Suprapubic skin (tissue), 4 donors: ENCODE measurements around the gene NAXD. TPM values are rescaled to one million over a fixed set of nuclear protein-coding genes. Genes with fewer than 3 reads are reported as not detected.
"Not testable (repeated sequence)": the region's sequence is repeated elsewhere in the genome, so short reads cannot be mapped to it uniquely, and the experiment has no call there.

ENCODE experiments used
- DNase-seq, 2 donors: peaks; one replicate each; pipeline ENCODE4 v3.0.0-alpha.2; 2019; ENCODE audit warnings: low spot score in 2 of 2
- H3K27ac ChIP-seq: fragments of 200-600 bp; sonication (generic); one replicate; pipeline ENCODE4 v1.5.1; 2019
- H3K27me3 ChIP-seq: fragments of 200-600 bp; sonication (generic); one replicate; pipeline ENCODE4 v1.5.1; 2019
- H3K36me3 ChIP-seq: fragments of 200-600 bp; sonication (generic); one replicate; pipeline ENCODE4 v1.5.1; 2019
- H3K4me1 ChIP-seq: fragments of 200-600 bp; sonication (generic); one replicate; pipeline ENCODE4 v1.5.1; 2019
- H3K4me3 ChIP-seq: fragments of 200-600 bp; sonication (generic); one replicate; pipeline ENCODE4 v1.5.1; 2019; ENCODE audit warnings: mild to moderate bottlenecking
- H3K9me3 ChIP-seq: fragments of 200-600 bp; sonication (generic); one replicate; pipeline ENCODE4 v1.5.1; 2019
- EP300 ChIP-seq: sonication (generic); formaldehyde crosslinking; IDR thresholded peaks from one replicate; pipeline ENCODE4 v1.6.1; 2017; ENCODE audit warnings: antibody characterized with exemption
- POLR2A ChIP-seq, 2 donors: fragments of 450-650 bp; IDR thresholded peaks; one replicate each; pipeline ENCODE4 v1.6.1; 2017; ENCODE audit warnings: antibody characterized with exemption in 2 of 2, mild to moderate bottlenecking in 2 of 2, moderate library complexity in 2 of 2
- POLR2AphosphoS5 ChIP-seq, 3 donors: sonication (generic); formaldehyde crosslinking; IDR thresholded peaks; one replicate each; pipeline ENCODE4 v1.6.1; 2017; ENCODE audit warnings: antibody characterized with exemption in 3 of 3
- WGBS: methylation state at CpG from one replicate; pipeline ENCODE4 v1.1.5; 2018; 5-methylcytosine and 5-hydroxymethylcytosine counted together
- total RNA-seq, 4 donors: library from RNA; depleted of rRNA; stranded (reverse); fragments of >200 nt; gene quantifications; one replicate each; pipeline ENCODE4 v1.1.0, GENCODE V29; 2016
- TF ChIP-seq, protein P1 (sequence below), 2 donors: fragments of 200-600 bp in 1 of 2; fragments of 450-650 bp in 1 of 2; sonication (generic) in 1 of 2; IDR thresholded peaks; one replicate each; pipeline ENCODE4 v1.5.1; 2016 to 2019; ENCODE audit warnings: antibody characterized with exemption in 2 of 2, mild to moderate bottlenecking in 1 of 2, moderate library complexity in 1 of 2

Gene NAXD
- total RNA-seq, 4 donors from 2014 or later, result 26.4 to 38.3 (median 32.4) TPM

DNA sequence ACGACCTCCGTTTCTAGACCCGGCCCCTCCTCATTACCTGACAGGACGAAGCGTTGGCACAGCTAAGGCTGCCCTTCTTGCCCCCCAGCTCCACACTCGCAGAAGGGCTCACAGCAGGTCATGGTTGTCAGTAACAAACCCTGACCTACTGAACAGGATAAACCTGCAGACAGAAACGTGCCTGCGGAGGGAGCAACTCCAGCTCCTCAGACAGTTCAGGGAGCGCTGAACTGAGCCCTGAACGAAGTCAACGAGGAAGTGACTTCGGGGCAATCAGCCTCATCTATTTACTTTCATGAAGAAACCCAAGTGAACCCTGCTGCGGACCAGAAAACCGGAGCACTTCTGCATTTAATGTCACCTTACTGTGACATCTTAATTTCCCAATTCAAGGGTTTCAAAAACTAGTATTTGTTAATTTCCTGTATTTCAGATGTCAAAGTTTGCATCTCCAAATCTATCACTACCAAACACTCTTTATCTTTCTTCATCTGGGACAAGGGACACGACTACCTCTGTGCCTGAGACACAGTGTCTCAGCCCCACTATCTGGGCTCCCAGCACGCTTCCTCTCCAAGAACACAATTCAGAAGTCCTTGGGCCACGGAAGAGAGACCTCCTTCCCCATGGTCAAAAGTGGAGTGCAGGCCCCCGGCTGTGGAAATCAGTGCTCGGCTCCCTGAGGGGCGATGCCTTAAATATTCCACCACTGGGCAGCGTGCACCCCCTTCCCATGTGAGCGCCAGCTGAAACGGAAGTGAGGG is 50.3 kb downstream of the NAXD start:
- no peak for DNase-seq
- no peak overlapping the region for H3K27ac ChIP-seq
- no peaks in the 10 kb centered on the region for H3K9me3 ChIP-seq
- H3K4me3 ChIP-seq, result no peak overlapping the region
- TF ChIP-seq POLR2AphosphoS5 (IDR thresholded peaks at IDR 0.05) (no peak), POLR2A (IDR thresholded peaks at IDR 0.05) (no peak), EP300 (no peak)
- TF ChIP-seq, protein P1, sequence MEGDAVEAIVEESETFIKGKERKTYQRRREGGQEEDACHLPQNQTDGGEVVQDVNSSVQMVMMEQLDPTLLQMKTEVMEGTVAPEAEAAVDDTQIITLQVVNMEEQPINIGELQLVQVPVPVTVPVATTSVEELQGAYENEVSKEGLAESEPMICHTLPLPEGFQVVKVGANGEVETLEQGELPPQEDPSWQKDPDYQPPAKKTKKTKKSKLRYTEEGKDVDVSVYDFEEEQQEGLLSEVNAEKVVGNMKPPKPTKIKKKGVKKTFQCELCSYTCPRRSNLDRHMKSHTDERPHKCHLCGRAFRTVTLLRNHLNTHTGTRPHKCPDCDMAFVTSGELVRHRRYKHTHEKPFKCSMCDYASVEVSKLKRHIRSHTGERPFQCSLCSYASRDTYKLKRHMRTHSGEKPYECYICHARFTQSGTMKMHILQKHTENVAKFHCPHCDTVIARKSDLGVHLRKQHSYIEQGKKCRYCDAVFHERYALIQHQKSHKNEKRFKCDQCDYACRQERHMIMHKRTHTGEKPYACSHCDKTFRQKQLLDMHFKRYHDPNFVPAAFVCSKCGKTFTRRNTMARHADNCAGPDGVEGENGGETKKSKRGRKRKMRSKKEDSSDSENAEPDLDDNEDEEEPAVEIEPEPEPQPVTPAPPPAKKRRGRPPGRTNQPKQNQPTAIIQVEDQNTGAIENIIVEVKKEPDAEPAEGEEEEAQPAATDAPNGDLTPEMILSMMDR (IDR thresholded peaks at IDR 0.05), result no peak
- peaks cover 91% of the 10 kb centered on the region for H3K36me3 ChIP-seq
- 87% methylated on average over 23 of the region's 23 CpGs for WGBS
- H3K4me1 ChIP-seq, result no peaks in the 10 kb centered on the region
- H3K27me3 ChIP-seq, result no peaks in the 10 kb centered on the region

GRCh38 chr13:110666255-110666533 is 50.8 kb downstream of the NAXD start:
- 92% methylated on average over 8 of the region's 8 CpGs for WGBS
- H3K4me3 ChIP-seq, result no peak overlapping the region
- H3K27me3 ChIP-seq, result no peaks in the 10 kb centered on the region
- no peak overlapping the region for H3K27ac ChIP-seq
- H3K9me3 ChIP-seq, result no peaks in the 10 kb centered on the region
- H3K36me3 ChIP-seq, result peaks cover 91% of the 10 kb centered on the region
- H3K4me1 ChIP-seq, result no peaks in the 10 kb centered on the region
- no peak for DNase-seq
- TF ChIP-seq EP300, result no peak
- TF ChIP-seq POLR2AphosphoS5 (IDR thresholded peaks at IDR 0.05), result no peak
- TF ChIP-seq, protein P1 (IDR thresholded peaks at IDR 0.05), result no peak
- no peak for TF ChIP-seq POLR2A (IDR thresholded peaks at IDR 0.05)

DNA sequence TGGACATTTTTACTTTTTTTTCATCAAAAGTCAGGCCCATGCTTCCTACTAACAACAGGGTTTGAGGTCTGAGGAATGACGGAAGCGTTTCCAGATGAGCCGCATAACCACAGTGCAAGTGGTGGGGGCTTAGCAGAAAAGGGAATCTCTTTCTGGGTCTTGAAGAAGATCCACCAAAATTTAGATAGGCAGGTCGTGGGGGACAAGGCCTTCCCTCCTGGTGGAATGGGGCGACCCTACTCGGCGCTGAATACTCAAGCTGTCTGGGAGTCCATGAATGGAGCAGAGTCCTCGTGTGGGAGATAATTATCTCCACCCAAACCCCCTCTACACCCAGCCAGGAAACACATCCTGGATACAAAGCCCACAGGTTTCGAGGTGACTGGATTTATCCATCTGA is 53.7 kb downstream of the NAXD start:
- TF ChIP-seq POLR2AphosphoS5 (IDR thresholded peaks at IDR 0.05) (no peak), EP300 (no peak), POLR2A (IDR thresholded peaks at IDR 0.05) (no peak)
- TF ChIP-seq, protein P1 (IDR thresholded peaks at IDR 0.05), result no peak
- H3K36me3 ChIP-seq, result peaks cover 63% of the 10 kb centered on the region

GRCh38 chr13:110669814-110670213 is 54.5 kb downstream of the NAXD start:
- not testable (repeated sequence) for DNase-seq, H3K27ac ChIP-seq, H3K4me1 ChIP-seq, H3K4me3 ChIP-seq, H3K27me3 ChIP-seq, H3K9me3 ChIP-seq
- H3K36me3 ChIP-seq, result peaks cover 58% of the 10 kb centered on the region
- 88% methylated on average over 8 of the region's 11 CpGs for WGBS

More for the DNA sequence above, 53.7 kb downstream of the NAXD start:
- Histone ChIP-seq H3K27ac (no peak overlapping the region), H3K27me3 (no peaks in the 10 kb centered on the region), H3K4me3 (no peak overlapping the region), H3K9me3 (no peaks in the 10 kb centered on the region), H3K4me1 (no peaks in the 10 kb centered on the region)
- DNase-seq, result no peak
- WGBS, result 83% methylated on average over 9 of the region's 9 CpGs

GRCh38 chr13:110676595-110677587 is 61.5 kb downstream of the NAXD start:
- Histone ChIP-seq H3K36me3 (peaks cover 59% of the 10 kb centered on the region), H3K27ac (no peak overlapping the region), H3K4me1 (no peaks in the 10 kb centered on the region), H3K9me3 (no peaks in the 10 kb centered on the region), H3K4me3 (no peak overlapping the region), H3K27me3 (no peaks in the 10 kb centered on the region)
- TF ChIP-seq, protein P1 (IDR thresholded peaks at IDR 0.05), result no peak
- TF ChIP-seq EP300 (no peak), POLR2AphosphoS5 (IDR thresholded peaks at IDR 0.05) (no peak), POLR2A (IDR thresholded peaks at IDR 0.05) (no peak)
- DNase-seq, result no peak
- WGBS, result 89% methylated on average over 26 of the region's 28 CpGs
